H9 (cell line): Measurements from ENCODE around the gene GLYATL3. TPM values are rescaled to one million over a fixed set of nuclear protein-coding genes. Genes with fewer than 3 reads are reported as not detected.

Experiments
- DNase-seq: peaks from one replicate; pipeline ENCODE4 v3.0.0-alpha.2; 2017
- H2AFZ ChIP-seq: one replicate; pipeline ENCODE4 v1.6.1; 2013; ENCODE audit warnings: mild to moderate bottlenecking, low read length, control low read depth, moderate library complexity
- H2AK5ac ChIP-seq: 2 replicates; pipeline ENCODE4 v1.6.1; 2013; ENCODE audit warnings: low read length, control low read depth, mixed read lengths; ENCODE audit not compliant: insufficient read length
- H2BK120ac ChIP-seq: one replicate; pipeline ENCODE4 v1.6.1; 2013; ENCODE audit warnings: low read depth, mild to moderate bottlenecking, low read length, control low read depth, inconsistent platforms; ENCODE audit not compliant: poor library complexity, severe bottlenecking
- H2BK12ac ChIP-seq: 2 replicates; pipeline ENCODE4 v1.6.1; 2013; ENCODE audit warnings: low read length, control low read depth, mixed read lengths, low read depth; ENCODE audit not compliant: insufficient read length
- H2BK15ac ChIP-seq: 2 replicates; pipeline ENCODE4 v1.6.1; 2013; ENCODE audit warnings: low read depth, low read length, control low read depth
- H2BK20ac ChIP-seq: one replicate; pipeline ENCODE4 v1.6.1; 2013; ENCODE audit warnings: low read depth, mild to moderate bottlenecking, low read length, control low read depth, inconsistent platforms; ENCODE audit not compliant: poor library complexity, severe bottlenecking
- H2BK5ac ChIP-seq: 2 replicates; pipeline ENCODE4 v1.6.1; 2013; ENCODE audit warnings: low read length, control low read depth, mixed read lengths; ENCODE audit not compliant: insufficient read length
- H3K14ac ChIP-seq: 2 replicates; pipeline ENCODE4 v1.6.1; 2013; ENCODE audit warnings: low read length, control low read depth; ENCODE audit not compliant: insufficient read depth
- H3K18ac ChIP-seq: 2 replicates; pipeline ENCODE4 v1.6.1; 2013; ENCODE audit warnings: low read depth, mild to moderate bottlenecking, mixed read lengths, low read length, control low read depth; ENCODE audit not compliant: insufficient read length
- H3K23ac ChIP-seq: 2 replicates; pipeline ENCODE4 v1.6.1; 2013; ENCODE audit warnings: low read length, control low read depth, mixed read lengths, low read depth; ENCODE audit not compliant: insufficient read length
- H3K23me2 ChIP-seq: 2 replicates; pipeline ENCODE4 v1.6.1; 2013; ENCODE audit warnings: low read depth, mild to moderate bottlenecking, mixed read lengths, low read length, control low read depth; ENCODE audit not compliant: insufficient read length, poor library complexity, severe bottlenecking
- H3K27ac ChIP-seq: 2 replicates; pipeline ENCODE4 v1.5.1; 2013; ENCODE audit warnings: low read length, control low read depth, mixed read lengths, low read depth; ENCODE audit not compliant: insufficient read length
- H3K27me3 ChIP-seq: 2 replicates; pipeline ENCODE4 v1.6.1; 2013; ENCODE audit warnings: low read length, control low read depth, inconsistent platforms; ENCODE audit not compliant: insufficient read depth
- H3K4ac ChIP-seq: 2 replicates; pipeline ENCODE4 v1.6.1; 2013; ENCODE audit warnings: low read depth, mild to moderate bottlenecking, control low read depth, inconsistent platforms, low read length, moderate library complexity
- H3K4me1 ChIP-seq: 2 replicates; pipeline ENCODE4 v1.6.1; 2013; ENCODE audit warnings: low read length, control low read depth, inconsistent platforms; ENCODE audit not compliant: insufficient read depth
- H3K4me2 ChIP-seq: 2 replicates; pipeline ENCODE4 v1.6.1; 2013; ENCODE audit warnings: low read length, control low read depth, mixed read lengths; ENCODE audit not compliant: insufficient read length, insufficient read depth
- H3K56ac ChIP-seq: 2 replicates; pipeline ENCODE4 v1.6.1; 2013; ENCODE audit warnings: low read depth, mild to moderate bottlenecking, mixed read lengths, low read length, control low read depth; ENCODE audit not compliant: insufficient read length
- H3K79me1 ChIP-seq: 2 replicates; pipeline ENCODE4 v1.6.1; 2013; ENCODE audit warnings: low read depth, mild to moderate bottlenecking, moderate library complexity, low read length, control low read depth, inconsistent platforms; ENCODE audit not compliant: insufficient read depth, poor library complexity, severe bottlenecking
- H3K79me2 ChIP-seq: 2 replicates; pipeline ENCODE4 v1.6.1; 2013; ENCODE audit warnings: low read length, control low read depth, inconsistent platforms; ENCODE audit not compliant: insufficient read depth
- H3K9ac ChIP-seq: 2 replicates; pipeline ENCODE4 v1.6.1; 2013; ENCODE audit warnings: low read length, control low read depth, mixed read lengths; ENCODE audit not compliant: insufficient read length; ENCODE audit errors: extremely low read depth
- H3K9me3 ChIP-seq: one replicate; pipeline ENCODE4 v1.6.1; 2013; ENCODE audit warnings: low read depth, low read length, inconsistent platforms; ENCODE audit not compliant: control insufficient read depth
- H3T11ph ChIP-seq: one replicate; pipeline ENCODE4 v1.6.1; 2013; ENCODE audit warnings: mild to moderate bottlenecking, low read length, control low read depth, inconsistent platforms
- H4K20me1 ChIP-seq: one replicate; pipeline ENCODE4 v1.6.1; 2013; ENCODE audit not compliant: control insufficient read depth, insufficient read length, insufficient read depth
- H4K5ac ChIP-seq: 2 replicates; pipeline ENCODE4 v1.6.1; 2013; ENCODE audit warnings: low read depth, mild to moderate bottlenecking, mixed read lengths, low read length, control low read depth; ENCODE audit not compliant: insufficient read length
- H4K8ac ChIP-seq: replicated peaks from 2 replicates; pipeline ENCODE4 v1.6.1; 2013; ENCODE audit warnings: low read length, control low read depth, mixed read lengths, low read depth; ENCODE audit not compliant: insufficient read length
- H4K91ac ChIP-seq: 2 replicates; pipeline ENCODE4 v1.6.1; 2013; ENCODE audit warnings: low read depth, mild to moderate bottlenecking, moderate library complexity, mixed read lengths, low read length, control low read depth; ENCODE audit not compliant: insufficient read length
- H3K27ac Mint-ChIP-seq, 3 experiments: 2 replicates in 2 of 3; 3 replicates in 1 of 3; pipeline ENCODE4 v1.8.0; 2020 to 2021; ENCODE audit warnings: mixed read lengths in 3 of 3, mild to moderate bottlenecking in 1 of 3, moderate library complexity in 1 of 3
- H3K27me3 Mint-ChIP-seq: 2 replicates; pipeline ENCODE4 v1.8.0; 2021; ENCODE audit warnings: low read depth, mild to moderate bottlenecking, moderate library complexity, mixed read lengths
- H3K36me3 Mint-ChIP-seq, 3 experiments: 2 replicates in 2 of 3; 3 replicates in 1 of 3; pipeline ENCODE4 v1.8.0; 2020 to 2021; ENCODE audit warnings: low read depth in 3 of 3, mixed read lengths in 3 of 3; ENCODE audit not compliant: insufficient read depth in 1 of 3
- H3K4me1 Mint-ChIP-seq, 2 experiments: 2 replicates each; pipeline ENCODE4 v1.8.0; 2020; ENCODE audit warnings: mixed read lengths in 2 of 2
- H3K4me3 Mint-ChIP-seq, 2 experiments: 2 replicates in 1 of 2; 3 replicates in 1 of 2; pipeline ENCODE4 v1.8.0; 2020 to 2021; ENCODE audit warnings: mild to moderate bottlenecking in 2 of 2, mixed read lengths in 2 of 2, moderate library complexity in 1 of 2
- H3K9me3 Mint-ChIP-seq, 2 experiments: 2 replicates in 1 of 2; 3 replicates in 1 of 2; pipeline ENCODE4 v1.8.0; 2020; ENCODE audit warnings: mild to moderate bottlenecking in 2 of 2, mixed read lengths in 2 of 2, moderate library complexity in 1 of 2
- WGBS: extraction: QIAGEN DNeasy Blood & Tissue Kit; methylation state at CpG from one replicate; pipeline ENCODE4 v1.1.7; 2013; ENCODE audit warnings: missing lambda C conversion rate, low lambda C conversion rate, mixed read lengths; ENCODE audit not compliant: insufficient read length; ENCODE audit errors: extremely low coverage; 5-methylcytosine and 5-hydroxymethylcytosine counted together
- total RNA-seq: library from RNA; stranded (reverse); gene quantifications from 2 replicates; pipeline ENCODE4 v1.2.1, GENCODE V29; 2021
- TF ChIP-seq, protein P1 (sequence below): fragments of 200-600 bp; sonication (generic); conservative IDR thresholded peaks from 3 replicates; pipeline ENCODE4 v1.8.0; 2021; ENCODE audit warnings: antibody characterized with exemption, mild to moderate bottlenecking

The GLYATL3 gene
- total RNA-seq, 1 experiment from 2014 or later, result not detected

DNA sequence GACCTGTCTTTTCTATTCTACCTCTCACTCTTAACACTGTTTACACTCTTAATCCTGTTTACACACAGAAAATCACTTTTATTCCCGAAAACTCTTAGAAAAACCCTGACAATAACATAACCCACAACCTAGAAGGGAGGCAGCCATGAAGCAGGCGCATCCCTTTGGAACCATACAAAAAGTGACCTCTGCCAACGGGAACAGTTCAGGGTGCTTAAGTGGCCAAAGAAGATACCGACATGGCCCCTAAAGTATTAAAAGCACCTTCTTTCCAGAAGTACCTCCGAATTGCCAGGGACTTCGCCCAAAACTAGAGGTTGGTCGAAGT lies 37.2 kb upstream of the GLYATL3 start:
- Histone ChIP-seq H4K5ac (no peak overlapping the region), H2AK5ac (no peak overlapping the region), H3K4me2 (peak overlapping the region; percentile 86), H4K20me1 (no peaks in the 10 kb centered on the region), H3K9ac (peak overlapping the region; percentile 82), H3K27me3 (no peaks in the 10 kb centered on the region), H3K79me2 (peaks cover 14% of the 10 kb centered on the region; the same call in 1 of the 2 replicates), H2AFZ (no peak overlapping the region), H2BK12ac (no peak overlapping the region), H2BK120ac (no peak overlapping the region), H3K9me3 (no peaks in the 10 kb centered on the region), H4K8ac (no peak overlapping the region), H3K14ac (no peak overlapping the region), H3K4me1 (no peaks in the 10 kb centered on the region), H3K23ac (no peak overlapping the region), H3K23me2 (peaks cover 3% of the 10 kb centered on the region), H4K91ac (no peak overlapping the region), H2BK15ac (no peak overlapping the region), H3K79me1 (no peaks in the 10 kb centered on the region), H3K56ac (no peak overlapping the region), H3K4ac (no peak overlapping the region), H3K27ac (no peak overlapping the region), H3T11ph (no peak overlapping the region), H2BK5ac (no peak overlapping the region), H3K18ac (no peak overlapping the region), H2BK20ac (no peak overlapping the region)
- DNase-seq, result no peak
- Mint-ChIP-seq H3K27me3 (no peaks in the 10 kb centered on the region), H3K4me3 (peak overlapping the region; percentile 98 to 99), H3K9me3 (no peaks in the 10 kb centered on the region), H3K27ac (peak overlapping the region; percentile 92 to 100 (median 96); a peak in 6 of 7 replicates), H3K4me1 (peaks cover 12 to 15% of the 10 kb centered on the region in 2 experiments), H3K36me3 (peaks cover 0 to 8% (median 2%) of the 10 kb centered on the region in 3 experiments; a peak in 2 of 7 replicates)
- TF ChIP-seq, protein P1, sequence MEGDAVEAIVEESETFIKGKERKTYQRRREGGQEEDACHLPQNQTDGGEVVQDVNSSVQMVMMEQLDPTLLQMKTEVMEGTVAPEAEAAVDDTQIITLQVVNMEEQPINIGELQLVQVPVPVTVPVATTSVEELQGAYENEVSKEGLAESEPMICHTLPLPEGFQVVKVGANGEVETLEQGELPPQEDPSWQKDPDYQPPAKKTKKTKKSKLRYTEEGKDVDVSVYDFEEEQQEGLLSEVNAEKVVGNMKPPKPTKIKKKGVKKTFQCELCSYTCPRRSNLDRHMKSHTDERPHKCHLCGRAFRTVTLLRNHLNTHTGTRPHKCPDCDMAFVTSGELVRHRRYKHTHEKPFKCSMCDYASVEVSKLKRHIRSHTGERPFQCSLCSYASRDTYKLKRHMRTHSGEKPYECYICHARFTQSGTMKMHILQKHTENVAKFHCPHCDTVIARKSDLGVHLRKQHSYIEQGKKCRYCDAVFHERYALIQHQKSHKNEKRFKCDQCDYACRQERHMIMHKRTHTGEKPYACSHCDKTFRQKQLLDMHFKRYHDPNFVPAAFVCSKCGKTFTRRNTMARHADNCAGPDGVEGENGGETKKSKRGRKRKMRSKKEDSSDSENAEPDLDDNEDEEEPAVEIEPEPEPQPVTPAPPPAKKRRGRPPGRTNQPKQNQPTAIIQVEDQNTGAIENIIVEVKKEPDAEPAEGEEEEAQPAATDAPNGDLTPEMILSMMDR, result no peak
- WGBS, result no CpG with 5 or more reads among the region's 7 CpGs
